Measurements from ENCODE around the gene TUBB. TPM values are rescaled to one million over a fixed set of nuclear protein-coding genes. Genes with fewer than 3 reads are reported as not detected.

Gene TUBB
- total and polyA plus RNA-seq, 9 of the 15 experiments (the other 6 are each of a cell fraction or from before 2014, with no cell fraction given): 971 to 2,870 (median 1,478) TPM

DNA sequence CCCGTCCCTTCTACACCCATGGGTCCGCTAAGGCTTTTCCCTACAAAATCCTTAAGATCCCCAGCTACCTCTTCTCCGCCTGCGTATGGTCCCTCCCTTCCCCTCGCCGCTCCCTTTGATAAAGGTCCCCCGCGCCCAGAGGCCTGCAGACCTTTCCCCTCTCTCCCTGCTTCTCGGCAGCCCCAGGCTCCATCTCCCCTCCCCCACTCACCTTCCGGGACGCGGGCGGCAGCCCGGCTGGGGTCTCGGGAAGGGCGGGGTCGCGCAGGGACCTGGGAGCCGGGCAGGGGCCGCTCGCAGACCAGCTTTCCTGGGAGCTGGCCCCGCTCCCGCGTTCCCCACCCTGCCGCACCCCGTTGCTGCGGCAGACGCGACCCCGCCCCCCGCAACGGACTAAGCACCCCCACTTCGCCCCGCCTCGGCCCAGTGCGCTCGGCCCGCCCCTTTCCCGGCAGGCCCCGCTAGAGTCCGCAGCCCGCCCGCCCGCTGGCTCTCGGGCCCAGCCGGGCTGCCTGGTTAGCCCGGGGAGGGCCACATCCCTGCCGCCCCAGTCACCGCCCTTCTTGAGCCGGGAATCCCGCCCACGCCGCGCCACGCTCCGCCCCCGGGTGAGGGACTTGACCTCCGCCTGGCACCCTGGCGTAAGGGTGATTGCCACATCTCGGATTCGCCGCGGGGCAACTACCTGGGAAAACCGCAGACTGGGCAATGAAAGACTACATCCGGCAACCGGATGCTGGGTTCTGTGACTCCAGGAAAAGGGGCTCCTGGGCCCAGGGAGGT lies 22.4 kb downstream of the TUBB start, which contains the start of gene FLOT1 (continued):
- TF ChIP-seq, protein P1, sequence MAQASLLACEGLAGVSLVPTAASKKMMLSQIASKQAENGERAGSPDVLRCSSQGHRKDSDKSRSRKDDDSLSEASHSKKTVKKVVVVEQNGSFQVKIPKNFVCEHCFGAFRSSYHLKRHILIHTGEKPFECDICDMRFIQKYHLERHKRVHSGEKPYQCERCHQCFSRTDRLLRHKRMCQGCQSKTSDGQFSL (CRISPR knock-in tag; IDR thresholded peaks at IDR 0.05): peak; percentile 95
- TF ChIP-seq, protein P1 (tag; IDR thresholded peaks at IDR 0.05): peak in 1 of 2 experiments; percentile 93; a peak in 2 of 4 replicates
- no peak for TF ChIP-seq NFXL1 (CRISPR knock-in tag; IDR thresholded peaks at IDR 0.05)
- TF ChIP-seq ZNF232 (CRISPR knock-in tag; IDR thresholded peaks at IDR 0.05): no peak
- peak; percentile 60 for TF ChIP-seq MYC (IDR thresholded peaks at IDR 0.05; ENCODE audit: low read depth, low read length)
- TF ChIP-seq MYC (CRISPR knock-in tag; IDR thresholded peaks at IDR 0.05; ENCODE audit: borderline replicate concordance, low read depth): no peak
- no peak for TF ChIP-seq TARDBP (IDR thresholded peaks at IDR 0.05)
- TF ChIP-seq, protein P2, sequence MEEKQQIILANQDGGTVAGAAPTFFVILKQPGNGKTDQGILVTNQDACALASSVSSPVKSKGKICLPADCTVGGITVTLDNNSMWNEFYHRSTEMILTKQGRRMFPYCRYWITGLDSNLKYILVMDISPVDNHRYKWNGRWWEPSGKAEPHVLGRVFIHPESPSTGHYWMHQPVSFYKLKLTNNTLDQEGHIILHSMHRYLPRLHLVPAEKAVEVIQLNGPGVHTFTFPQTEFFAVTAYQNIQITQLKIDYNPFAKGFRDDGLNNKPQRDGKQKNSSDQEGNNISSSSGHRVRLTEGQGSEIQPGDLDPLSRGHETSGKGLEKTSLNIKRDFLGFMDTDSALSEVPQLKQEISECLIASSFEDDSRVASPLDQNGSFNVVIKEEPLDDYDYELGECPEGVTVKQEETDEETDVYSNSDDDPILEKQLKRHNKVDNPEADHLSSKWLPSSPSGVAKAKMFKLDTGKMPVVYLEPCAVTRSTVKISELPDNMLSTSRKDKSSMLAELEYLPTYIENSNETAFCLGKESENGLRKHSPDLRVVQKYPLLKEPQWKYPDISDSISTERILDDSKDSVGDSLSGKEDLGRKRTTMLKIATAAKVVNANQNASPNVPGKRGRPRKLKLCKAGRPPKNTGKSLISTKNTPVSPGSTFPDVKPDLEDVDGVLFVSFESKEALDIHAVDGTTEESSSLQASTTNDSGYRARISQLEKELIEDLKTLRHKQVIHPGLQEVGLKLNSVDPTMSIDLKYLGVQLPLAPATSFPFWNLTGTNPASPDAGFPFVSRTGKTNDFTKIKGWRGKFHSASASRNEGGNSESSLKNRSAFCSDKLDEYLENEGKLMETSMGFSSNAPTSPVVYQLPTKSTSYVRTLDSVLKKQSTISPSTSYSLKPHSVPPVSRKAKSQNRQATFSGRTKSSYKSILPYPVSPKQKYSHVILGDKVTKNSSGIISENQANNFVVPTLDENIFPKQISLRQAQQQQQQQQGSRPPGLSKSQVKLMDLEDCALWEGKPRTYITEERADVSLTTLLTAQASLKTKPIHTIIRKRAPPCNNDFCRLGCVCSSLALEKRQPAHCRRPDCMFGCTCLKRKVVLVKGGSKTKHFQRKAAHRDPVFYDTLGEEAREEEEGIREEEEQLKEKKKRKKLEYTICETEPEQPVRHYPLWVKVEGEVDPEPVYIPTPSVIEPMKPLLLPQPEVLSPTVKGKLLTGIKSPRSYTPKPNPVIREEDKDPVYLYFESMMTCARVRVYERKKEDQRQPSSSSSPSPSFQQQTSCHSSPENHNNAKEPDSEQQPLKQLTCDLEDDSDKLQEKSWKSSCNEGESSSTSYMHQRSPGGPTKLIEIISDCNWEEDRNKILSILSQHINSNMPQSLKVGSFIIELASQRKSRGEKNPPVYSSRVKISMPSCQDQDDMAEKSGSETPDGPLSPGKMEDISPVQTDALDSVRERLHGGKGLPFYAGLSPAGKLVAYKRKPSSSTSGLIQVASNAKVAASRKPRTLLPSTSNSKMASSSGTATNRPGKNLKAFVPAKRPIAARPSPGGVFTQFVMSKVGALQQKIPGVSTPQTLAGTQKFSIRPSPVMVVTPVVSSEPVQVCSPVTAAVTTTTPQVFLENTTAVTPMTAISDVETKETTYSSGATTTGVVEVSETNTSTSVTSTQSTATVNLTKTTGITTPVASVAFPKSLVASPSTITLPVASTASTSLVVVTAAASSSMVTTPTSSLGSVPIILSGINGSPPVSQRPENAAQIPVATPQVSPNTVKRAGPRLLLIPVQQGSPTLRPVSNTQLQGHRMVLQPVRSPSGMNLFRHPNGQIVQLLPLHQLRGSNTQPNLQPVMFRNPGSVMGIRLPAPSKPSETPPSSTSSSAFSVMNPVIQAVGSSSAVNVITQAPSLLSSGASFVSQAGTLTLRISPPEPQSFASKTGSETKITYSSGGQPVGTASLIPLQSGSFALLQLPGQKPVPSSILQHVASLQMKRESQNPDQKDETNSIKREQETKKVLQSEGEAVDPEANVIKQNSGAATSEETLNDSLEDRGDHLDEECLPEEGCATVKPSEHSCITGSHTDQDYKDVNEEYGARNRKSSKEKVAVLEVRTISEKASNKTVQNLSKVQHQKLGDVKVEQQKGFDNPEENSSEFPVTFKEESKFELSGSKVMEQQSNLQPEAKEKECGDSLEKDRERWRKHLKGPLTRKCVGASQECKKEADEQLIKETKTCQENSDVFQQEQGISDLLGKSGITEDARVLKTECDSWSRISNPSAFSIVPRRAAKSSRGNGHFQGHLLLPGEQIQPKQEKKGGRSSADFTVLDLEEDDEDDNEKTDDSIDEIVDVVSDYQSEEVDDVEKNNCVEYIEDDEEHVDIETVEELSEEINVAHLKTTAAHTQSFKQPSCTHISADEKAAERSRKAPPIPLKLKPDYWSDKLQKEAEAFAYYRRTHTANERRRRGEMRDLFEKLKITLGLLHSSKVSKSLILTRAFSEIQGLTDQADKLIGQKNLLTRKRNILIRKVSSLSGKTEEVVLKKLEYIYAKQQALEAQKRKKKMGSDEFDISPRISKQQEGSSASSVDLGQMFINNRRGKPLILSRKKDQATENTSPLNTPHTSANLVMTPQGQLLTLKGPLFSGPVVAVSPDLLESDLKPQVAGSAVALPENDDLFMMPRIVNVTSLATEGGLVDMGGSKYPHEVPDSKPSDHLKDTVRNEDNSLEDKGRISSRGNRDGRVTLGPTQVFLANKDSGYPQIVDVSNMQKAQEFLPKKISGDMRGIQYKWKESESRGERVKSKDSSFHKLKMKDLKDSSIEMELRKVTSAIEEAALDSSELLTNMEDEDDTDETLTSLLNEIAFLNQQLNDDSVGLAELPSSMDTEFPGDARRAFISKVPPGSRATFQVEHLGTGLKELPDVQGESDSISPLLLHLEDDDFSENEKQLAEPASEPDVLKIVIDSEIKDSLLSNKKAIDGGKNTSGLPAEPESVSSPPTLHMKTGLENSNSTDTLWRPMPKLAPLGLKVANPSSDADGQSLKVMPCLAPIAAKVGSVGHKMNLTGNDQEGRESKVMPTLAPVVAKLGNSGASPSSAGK (IDR thresholded peaks at IDR 0.05): no peak
- no peak; the same call in 1 of the 2 replicates for TF ChIP-seq NCOA1 (IDR thresholded peaks at IDR 0.05; ENCODE audit: low read depth)
- no peak for TF ChIP-seq ZNF184 (CRISPR knock-in tag; IDR thresholded peaks at IDR 0.05)
- TF ChIP-seq, protein P3, sequence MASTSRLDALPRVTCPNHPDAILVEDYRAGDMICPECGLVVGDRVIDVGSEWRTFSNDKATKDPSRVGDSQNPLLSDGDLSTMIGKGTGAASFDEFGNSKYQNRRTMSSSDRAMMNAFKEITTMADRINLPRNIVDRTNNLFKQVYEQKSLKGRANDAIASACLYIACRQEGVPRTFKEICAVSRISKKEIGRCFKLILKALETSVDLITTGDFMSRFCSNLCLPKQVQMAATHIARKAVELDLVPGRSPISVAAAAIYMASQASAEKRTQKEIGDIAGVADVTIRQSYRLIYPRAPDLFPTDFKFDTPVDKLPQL (IDR thresholded peaks at IDR 0.05; ENCODE audit: extremely low read depth, insufficient read length): no peak
- TF ChIP-seq SRF (CRISPR knock-in tag; IDR thresholded peaks at IDR 0.05): peak in 1 of 2 experiments; percentile 90; a peak in 2 of 4 replicates
- TF ChIP-seq, protein P4, sequence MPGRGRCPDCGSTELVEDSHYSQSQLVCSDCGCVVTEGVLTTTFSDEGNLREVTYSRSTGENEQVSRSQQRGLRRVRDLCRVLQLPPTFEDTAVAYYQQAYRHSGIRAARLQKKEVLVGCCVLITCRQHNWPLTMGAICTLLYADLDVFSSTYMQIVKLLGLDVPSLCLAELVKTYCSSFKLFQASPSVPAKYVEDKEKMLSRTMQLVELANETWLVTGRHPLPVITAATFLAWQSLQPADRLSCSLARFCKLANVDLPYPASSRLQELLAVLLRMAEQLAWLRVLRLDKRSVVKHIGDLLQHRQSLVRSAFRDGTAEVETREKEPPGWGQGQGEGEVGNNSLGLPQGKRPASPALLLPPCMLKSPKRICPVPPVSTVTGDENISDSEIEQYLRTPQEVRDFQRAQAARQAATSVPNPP (IDR thresholded peaks at IDR 0.05; ENCODE audit: borderline replicate concordance, insufficient read depth, insufficient read length): no peak

Data from K562 (cell line).